Activated T-helper 17 cell treated with anti-CD3 and anti-CD28 coated beads, Interleukin-2, amount 50 U/mL, for 72 hours (primary cell): ENCODE results near the gene AJAP1. TPM values are rescaled to one million over a fixed set of nuclear protein-coding genes. Genes with fewer than 3 reads are reported as not detected.

Experiments
- ATAC-seq: fragments of 150-1000 bp; cut with Tn5 transposase; replicated peaks from 2 replicates; pipeline ENCODE4 v1.10.0; 2021; ENCODE audit warnings: mild to moderate bottlenecking, moderate library complexity
- H3K27ac Mint-ChIP-seq: one replicate; pipeline ENCODE4 v1.8.0; 2022; ENCODE audit warnings: mixed read lengths
- H3K27me3 Mint-ChIP-seq: one replicate; pipeline ENCODE4 v1.8.0; 2022; ENCODE audit warnings: mixed read lengths
- H3K36me3 Mint-ChIP-seq: one replicate; pipeline ENCODE4 v1.8.0; 2022; ENCODE audit warnings: low read depth, mild to moderate bottlenecking, mixed read lengths
- H3K4me1 Mint-ChIP-seq: one replicate; pipeline ENCODE4 v1.8.0; 2022; ENCODE audit warnings: mixed read lengths
- H3K4me3 Mint-ChIP-seq: one replicate; pipeline ENCODE4 v1.8.0; 2022; ENCODE audit warnings: mild to moderate bottlenecking, mixed read lengths
- H3K9me3 Mint-ChIP-seq: one replicate; pipeline ENCODE4 v1.8.0; 2022; ENCODE audit warnings: mixed read lengths
- total RNA-seq, 2 donors: library from RNA; stranded (reverse); gene quantifications; one replicate each; pipeline ENCODE4 v1.2.3, GENCODE V29; 2022

AJAP1 gene
- total RNA-seq, 2 donors from 2014 or later = not detected

DNA sequence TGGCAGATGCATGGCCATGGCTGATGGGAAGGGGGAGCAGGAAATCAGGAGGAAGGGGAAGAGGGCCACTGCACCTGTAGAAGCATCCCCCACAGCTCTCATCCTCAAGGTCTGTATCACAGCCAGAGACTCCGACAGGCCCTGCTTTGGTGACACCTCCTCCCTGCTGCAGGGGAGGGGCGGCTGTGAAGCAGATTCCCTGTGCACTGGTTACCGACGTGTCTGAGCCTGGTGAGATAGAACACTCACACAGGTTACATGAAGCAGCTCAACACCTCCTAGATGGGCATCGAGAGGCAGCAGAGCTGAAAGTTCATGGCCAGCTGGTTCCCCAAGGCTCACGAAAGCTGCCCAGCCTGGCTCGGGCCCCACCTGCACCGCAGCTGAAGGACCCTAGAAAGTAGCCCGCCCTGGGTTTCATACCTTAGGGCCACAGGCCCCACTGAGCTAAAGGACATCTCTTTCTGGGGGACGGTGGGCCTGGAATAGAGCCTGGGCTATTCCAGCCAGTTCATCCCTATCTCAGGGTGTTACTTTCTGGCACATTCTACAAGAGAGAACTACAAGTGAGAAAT lies 30.2 kb upstream of the AJAP1 start:
- no peak for ATAC-seq
- Mint-ChIP-seq H3K9me3 (no peaks in the 10 kb centered on the region), H3K27me3 (no peaks in the 10 kb centered on the region), H3K4me3 (no peak overlapping the region), H3K36me3 (no peaks in the 10 kb centered on the region), H3K4me1 (no peaks in the 10 kb centered on the region), H3K27ac (no peak overlapping the region)

DNA sequence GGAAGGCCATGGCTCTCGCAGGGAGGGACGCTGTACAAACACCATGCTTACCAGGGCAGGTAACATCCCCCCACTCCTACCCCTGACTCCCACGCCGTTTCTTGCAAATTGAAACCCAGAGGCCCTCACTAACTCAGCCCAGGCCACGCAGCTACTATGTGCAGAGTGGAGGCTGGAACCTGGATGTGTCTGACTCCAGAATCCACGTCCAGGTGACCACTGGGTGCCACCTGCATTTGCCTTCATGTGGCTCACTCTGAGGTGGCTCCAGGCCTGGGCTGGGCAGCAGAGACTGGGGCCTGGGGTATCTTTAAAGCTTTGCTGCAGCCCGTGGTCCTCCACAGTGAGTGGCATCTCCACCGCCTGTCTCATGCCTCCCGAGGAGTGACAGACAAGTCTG lies 29.6 kb upstream of the AJAP1 start:
- H3K4me1 Mint-ChIP-seq = no peaks in the 10 kb centered on the region
- no peaks in the 10 kb centered on the region for H3K9me3 Mint-ChIP-seq
- no peak overlapping the region for H3K4me3 Mint-ChIP-seq
- H3K36me3 Mint-ChIP-seq = no peaks in the 10 kb centered on the region
- no peak overlapping the region for H3K27ac Mint-ChIP-seq
- ATAC-seq = no peak
- no peaks in the 10 kb centered on the region for H3K27me3 Mint-ChIP-seq

DNA sequence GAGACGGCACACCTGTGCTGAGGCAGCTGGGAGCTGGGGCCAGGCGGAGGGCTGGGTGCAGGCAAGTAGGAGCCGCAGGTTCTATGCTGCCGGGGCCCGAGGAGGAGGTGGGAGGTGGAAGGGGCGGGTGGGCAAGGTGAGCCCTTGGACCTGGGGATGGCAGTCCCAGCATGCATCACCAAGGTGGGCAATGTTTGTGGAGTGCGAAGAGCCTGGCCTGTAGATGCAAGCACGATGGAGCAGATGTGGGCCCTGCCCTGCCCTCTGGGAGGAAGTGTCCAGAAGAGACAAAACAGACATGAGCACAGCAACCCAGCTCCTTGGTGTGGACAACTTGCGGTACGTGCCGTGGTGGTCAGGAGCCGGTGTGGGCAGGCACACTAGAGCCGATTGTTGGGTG lies 28.3 kb upstream of the AJAP1 start:
- no peak overlapping the region for H3K27ac Mint-ChIP-seq
- ATAC-seq = no peak
- H3K4me3 Mint-ChIP-seq = no peak overlapping the region
- no peaks in the 10 kb centered on the region for H3K4me1 Mint-ChIP-seq
- H3K9me3 Mint-ChIP-seq = no peaks in the 10 kb centered on the region
- H3K27me3 Mint-ChIP-seq = no peaks in the 10 kb centered on the region
- H3K36me3 Mint-ChIP-seq = no peaks in the 10 kb centered on the region

DNA sequence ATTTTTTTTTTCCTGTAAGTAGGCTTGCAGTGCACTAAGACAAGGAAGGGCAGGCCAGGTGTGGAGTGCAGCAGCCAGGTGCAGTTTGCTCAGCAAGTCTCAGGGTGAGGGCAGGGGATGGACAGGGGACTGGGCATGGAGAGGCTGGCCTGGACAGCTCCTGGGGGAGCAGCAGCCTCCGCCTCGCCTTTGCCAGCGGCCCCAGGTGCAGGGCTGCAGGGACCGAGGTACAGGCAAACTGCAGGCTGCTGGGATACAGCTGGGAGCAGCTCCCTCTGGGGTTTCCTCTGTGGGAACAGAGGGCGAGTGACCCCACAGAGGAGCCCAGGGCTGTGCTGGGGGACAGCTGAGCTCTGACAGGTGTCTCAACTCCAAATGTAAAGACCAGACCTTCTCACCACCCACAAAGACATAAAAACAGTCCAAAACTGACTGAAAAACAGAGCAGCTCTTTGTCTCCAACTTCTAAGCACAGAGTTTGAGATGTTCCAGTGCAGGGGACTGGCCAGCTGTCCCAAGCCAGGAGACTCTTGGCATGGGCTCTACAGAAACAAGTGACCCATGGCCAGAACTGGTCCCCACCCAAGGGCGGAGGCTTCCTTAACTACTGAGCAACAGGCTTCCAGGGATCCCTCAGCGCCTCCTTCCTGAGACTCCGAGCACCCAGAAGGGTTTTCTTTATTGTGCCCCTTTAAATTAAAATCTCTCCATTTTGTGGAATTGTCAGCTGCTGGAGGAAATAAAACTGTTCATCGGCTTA lies 27.7 kb upstream of the AJAP1 start:
- H3K9me3 Mint-ChIP-seq = no peaks in the 10 kb centered on the region
- peaks cover 1% of the 10 kb centered on the region for H3K4me1 Mint-ChIP-seq
- H3K27me3 Mint-ChIP-seq = no peaks in the 10 kb centered on the region
- H3K4me3 Mint-ChIP-seq = no peak overlapping the region
- ATAC-seq = no peak
- no peaks in the 10 kb centered on the region for H3K36me3 Mint-ChIP-seq
- H3K27ac Mint-ChIP-seq = no peak overlapping the region

DNA sequence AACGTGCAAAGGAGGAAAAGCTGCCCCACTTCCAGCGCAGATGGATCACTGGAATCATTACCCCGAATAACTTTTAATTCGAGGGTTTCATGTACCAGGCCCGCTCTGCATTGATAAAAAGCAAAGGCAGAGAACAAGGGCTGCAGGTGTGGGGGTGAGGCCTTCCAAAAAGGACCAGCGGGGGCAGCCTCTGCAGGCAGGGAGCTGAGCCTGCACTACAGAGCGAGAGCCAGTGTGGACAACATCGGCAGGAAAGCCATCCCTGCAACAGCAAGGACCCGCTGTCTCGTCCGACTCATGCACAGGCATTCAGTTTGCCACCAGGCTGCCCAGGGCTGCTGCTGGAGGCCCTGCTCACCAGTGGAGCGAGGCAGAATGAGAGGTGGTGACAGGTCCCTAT lies 27.1 kb upstream of the AJAP1 start:
- ATAC-seq = no peak
- no peaks in the 10 kb centered on the region for H3K27me3 Mint-ChIP-seq
- peaks cover 5% of the 10 kb centered on the region for H3K4me1 Mint-ChIP-seq
- no peak overlapping the region for H3K27ac Mint-ChIP-seq
- H3K4me3 Mint-ChIP-seq = no peak overlapping the region
- H3K36me3 Mint-ChIP-seq = no peaks in the 10 kb centered on the region
- no peaks in the 10 kb centered on the region for H3K9me3 Mint-ChIP-seq

DNA sequence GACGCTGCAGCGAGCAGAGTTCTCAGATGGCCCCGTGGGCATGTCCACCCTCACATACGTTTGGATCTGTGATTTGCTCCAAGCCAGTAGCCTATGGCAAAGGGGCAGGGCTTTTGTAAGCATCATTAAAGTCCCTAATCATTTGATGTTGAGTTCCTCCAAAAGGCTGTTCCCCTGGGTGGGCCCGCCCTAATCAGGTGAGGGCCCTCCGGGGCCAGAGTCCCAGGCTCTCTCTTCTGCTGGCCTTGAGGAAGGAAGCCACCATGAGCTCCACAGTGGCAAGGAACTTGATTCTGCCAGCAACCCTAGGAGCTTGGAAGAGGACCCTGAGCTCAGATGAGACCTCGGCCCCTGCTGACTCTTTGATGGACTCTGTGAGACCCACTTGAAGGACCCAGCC lies 25.4 kb upstream of the AJAP1 start:
- no peak for ATAC-seq
- Mint-ChIP-seq H3K36me3 (no peaks in the 10 kb centered on the region), H3K27ac (no peak overlapping the region), H3K9me3 (no peaks in the 10 kb centered on the region), H3K4me1 (peaks cover 5% of the 10 kb centered on the region), H3K4me3 (no peak overlapping the region), H3K27me3 (no peaks in the 10 kb centered on the region)

DNA sequence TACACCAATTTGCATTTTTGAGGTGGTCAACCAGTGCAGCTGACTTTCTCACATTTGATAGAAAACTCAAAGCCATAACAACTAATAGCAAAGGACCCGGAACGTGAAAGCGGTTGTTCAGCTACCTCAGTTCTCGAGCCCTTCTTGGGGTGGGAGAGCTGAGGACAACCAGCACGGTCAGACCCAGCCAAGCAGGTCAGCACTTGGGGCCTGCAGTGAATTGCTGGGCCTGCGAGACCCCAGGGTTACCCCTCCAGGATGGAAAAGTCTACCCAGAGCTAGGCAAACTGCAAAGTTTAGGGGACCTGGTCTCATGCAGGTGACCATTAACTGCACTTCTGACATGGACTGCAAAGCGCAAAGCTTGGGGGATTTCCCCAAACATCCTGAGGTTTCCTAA lies 23.8 kb upstream of the AJAP1 start:
- Mint-ChIP-seq H3K4me1 (peaks cover 5% of the 10 kb centered on the region), H3K27ac (no peak overlapping the region)

DNA sequence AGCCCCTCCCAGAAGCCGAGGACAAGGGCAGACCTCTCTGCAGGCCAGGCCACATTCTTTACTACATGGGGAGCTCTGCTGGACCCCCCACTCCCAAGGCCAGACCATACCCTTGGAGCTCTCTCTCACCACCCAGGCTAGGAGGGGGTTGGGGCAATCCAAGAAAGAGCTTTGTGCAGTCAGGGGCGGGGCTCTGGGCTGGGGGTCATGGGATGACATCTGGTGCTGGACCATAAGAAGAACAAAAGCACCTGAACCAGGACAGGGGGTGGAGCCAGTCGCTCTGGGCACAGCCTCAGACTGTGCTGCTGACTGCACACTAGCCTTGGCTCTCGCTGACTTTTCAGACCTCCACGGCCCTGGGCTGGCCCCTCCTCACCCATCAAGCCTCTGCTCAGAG lies 23.1 kb upstream of the AJAP1 start:
- H3K4me3 Mint-ChIP-seq = no peak overlapping the region
- no peaks in the 10 kb centered on the region for H3K9me3 Mint-ChIP-seq
- no peak overlapping the region for H3K27ac Mint-ChIP-seq
- H3K4me1 Mint-ChIP-seq = peaks cover 5% of the 10 kb centered on the region
- H3K36me3 Mint-ChIP-seq = no peaks in the 10 kb centered on the region
- ATAC-seq = no peak
- H3K27me3 Mint-ChIP-seq = peaks cover 3% of the 10 kb centered on the region

More for the DNA sequence above, 23.8 kb upstream of the AJAP1 start:
- H3K4me3 Mint-ChIP-seq = no peak overlapping the region
- ATAC-seq = no peak
- no peaks in the 10 kb centered on the region for H3K27me3 Mint-ChIP-seq
- H3K9me3 Mint-ChIP-seq = no peaks in the 10 kb centered on the region
- no peaks in the 10 kb centered on the region for H3K36me3 Mint-ChIP-seq

DNA sequence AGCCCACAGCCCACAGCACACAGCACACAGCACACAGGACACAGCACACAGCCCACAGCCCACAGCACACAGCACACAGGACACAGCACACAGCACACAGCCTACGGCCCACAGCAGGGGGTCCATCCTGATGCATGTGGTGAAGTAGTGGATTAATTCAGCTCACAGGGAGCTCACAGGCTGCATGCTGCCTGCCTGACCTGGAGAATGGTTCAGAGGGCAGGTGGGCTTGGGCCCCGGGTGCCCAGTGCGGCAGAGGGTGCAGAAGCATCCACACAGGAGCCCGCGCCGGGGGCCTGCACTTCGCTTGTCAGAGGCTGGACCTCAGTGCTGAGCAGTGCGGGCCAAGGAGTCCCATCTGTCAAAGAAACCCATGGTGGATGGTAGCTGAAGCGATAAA lies 21.1 kb upstream of the AJAP1 start:
- peaks cover 5% of the 10 kb centered on the region for H3K4me1 Mint-ChIP-seq
- no peaks in the 10 kb centered on the region for H3K9me3 Mint-ChIP-seq
- no peaks in the 10 kb centered on the region for H3K36me3 Mint-ChIP-seq
- peaks cover 8% of the 10 kb centered on the region for H3K27me3 Mint-ChIP-seq
- H3K4me3 Mint-ChIP-seq = no peak overlapping the region
- H3K27ac Mint-ChIP-seq = no peak overlapping the region
- ATAC-seq = no peak

DNA sequence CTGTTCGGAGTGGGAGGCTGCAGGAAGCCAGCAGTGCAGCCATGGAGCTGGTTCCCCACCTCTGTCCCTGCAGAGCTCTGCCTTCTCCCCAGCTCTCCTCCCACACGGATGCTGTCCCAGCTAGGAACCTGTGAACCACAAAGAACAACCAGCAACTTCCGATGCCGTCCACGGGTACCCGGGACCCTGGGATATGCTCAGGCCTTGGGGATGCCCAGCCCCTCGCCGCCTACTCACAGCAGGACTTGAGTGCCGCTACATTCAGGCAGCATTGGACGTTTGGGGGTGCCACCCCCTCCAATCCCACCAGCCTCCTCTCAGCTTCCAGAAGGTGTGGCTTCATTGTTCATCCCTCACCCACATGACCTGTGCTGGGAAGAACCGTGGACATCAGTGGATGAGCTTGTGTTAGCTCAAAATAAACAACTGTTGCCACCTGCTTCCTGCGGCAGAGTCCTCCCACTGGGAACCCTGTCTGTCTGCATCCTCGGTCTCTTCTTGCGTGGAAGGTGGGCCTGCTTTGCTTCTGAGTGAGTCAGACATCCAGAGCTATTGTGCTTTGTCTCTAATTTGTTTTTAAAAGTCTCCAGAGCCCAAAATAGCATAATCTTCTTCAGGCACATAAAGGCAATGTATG lies 20.1 kb upstream of the AJAP1 start:
- Mint-ChIP-seq H3K27me3 (peaks cover 10% of the 10 kb centered on the region), H3K4me3 (no peak overlapping the region), H3K36me3 (no peaks in the 10 kb centered on the region), H3K27ac (no peak overlapping the region), H3K4me1 (peaks cover 5% of the 10 kb centered on the region), H3K9me3 (no peaks in the 10 kb centered on the region)
- ATAC-seq = no peak

DNA sequence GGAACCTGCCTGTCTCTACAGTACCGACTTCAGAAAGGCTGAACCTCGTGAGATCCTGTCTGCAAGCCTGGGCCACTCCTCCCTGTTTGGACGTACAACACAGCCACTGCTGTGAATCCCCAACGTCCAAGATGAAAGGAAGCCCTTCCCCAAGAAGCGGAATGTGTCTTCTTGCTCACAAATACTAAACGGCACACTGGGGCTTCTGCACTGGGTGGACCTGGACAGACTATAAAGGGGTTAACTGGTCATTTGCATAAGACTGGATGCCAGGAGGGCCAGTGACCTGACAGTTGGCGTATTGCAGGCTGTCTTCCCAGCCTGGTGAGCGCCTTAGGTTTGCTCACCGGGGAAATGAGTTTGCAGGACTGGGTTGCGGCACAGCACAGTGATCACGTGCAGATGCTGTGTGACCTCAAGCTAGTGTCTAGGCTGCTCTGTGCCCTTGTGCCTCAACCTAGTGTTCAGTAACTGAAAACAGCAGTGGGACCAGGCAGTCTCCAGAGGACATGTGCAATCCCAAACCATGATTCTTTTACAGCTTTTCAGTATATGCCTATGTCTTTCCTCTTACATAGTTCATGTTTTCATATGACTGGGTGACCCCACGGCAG lies 19.5 kb upstream of the AJAP1 start:
- Mint-ChIP-seq H3K4me3 (no peak overlapping the region), H3K9me3 (no peaks in the 10 kb centered on the region), H3K4me1 (peaks cover 5% of the 10 kb centered on the region), H3K27me3 (peaks cover 11% of the 10 kb centered on the region), H3K27ac (no peak overlapping the region), H3K36me3 (no peaks in the 10 kb centered on the region)
- no peak for ATAC-seq

DNA sequence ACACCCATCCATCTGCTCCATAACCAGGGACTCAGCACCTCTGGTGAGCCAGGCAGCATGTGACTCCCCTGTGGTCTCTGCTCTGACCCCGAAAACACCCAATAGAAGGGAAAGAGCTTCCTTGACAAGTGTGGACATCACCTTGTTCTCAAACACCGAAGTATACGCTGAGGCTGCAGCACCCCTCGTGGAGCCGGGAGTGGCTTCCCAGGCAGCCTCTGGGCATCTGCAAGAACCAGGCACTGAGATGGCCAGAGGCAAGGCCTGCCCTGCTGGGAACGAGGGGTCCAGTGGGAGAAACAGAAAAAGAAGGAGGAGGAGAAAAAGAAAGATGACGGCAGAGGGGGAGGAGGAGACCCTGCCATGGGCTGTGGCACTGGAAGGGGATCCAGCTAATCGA lies 18.2 kb upstream of the AJAP1 start:
- Mint-ChIP-seq H3K27me3 (peaks cover 19% of the 10 kb centered on the region), H3K4me3 (no peak overlapping the region), H3K9me3 (no peaks in the 10 kb centered on the region), H3K4me1 (peaks cover 5% of the 10 kb centered on the region), H3K36me3 (no peaks in the 10 kb centered on the region), H3K27ac (no peak overlapping the region)
- ATAC-seq = no peak

DNA sequence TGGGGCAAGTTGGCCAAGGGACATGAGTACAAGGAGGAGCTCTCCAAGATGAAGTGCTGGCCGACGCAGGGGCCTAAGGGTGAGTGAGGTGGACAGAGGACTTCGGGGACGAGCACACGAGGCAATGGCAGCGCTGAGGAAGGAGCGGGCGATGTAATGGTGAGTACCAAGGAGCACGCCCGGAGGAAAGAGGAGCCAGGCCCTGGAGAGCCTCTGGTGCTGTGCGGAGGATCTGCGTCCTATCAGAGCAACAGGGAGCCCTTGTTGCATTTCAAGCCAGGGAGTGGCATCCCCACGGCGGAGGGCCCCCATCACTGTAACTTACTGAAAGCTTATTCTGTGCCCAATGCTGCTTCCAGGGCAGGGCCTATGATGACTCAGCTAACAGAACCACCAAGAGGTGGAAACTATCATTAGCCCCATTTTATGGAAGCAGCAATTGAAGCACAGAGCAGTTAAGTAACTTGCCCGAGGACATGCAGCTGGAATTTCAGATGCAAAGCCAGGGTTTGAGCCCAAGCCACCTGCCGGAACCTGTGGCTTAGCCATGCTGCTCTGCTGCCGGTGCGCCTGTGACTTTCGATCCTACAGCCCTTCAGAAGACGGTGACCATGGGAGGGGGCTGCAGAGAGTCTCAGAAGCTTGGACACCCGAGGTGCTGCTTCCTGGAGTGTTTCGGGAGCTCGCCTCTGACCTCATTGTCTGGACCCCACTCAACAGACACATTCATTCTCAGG lies 17.6 kb upstream of the AJAP1 start:
- peaks cover 19% of the 10 kb centered on the region for H3K27me3 Mint-ChIP-seq
- peaks cover 3% of the 10 kb centered on the region for H3K4me1 Mint-ChIP-seq
- no peak for ATAC-seq
- H3K36me3 Mint-ChIP-seq = no peaks in the 10 kb centered on the region
- no peak overlapping the region for H3K4me3 Mint-ChIP-seq
- no peak overlapping the region for H3K27ac Mint-ChIP-seq
- no peaks in the 10 kb centered on the region for H3K9me3 Mint-ChIP-seq

DNA sequence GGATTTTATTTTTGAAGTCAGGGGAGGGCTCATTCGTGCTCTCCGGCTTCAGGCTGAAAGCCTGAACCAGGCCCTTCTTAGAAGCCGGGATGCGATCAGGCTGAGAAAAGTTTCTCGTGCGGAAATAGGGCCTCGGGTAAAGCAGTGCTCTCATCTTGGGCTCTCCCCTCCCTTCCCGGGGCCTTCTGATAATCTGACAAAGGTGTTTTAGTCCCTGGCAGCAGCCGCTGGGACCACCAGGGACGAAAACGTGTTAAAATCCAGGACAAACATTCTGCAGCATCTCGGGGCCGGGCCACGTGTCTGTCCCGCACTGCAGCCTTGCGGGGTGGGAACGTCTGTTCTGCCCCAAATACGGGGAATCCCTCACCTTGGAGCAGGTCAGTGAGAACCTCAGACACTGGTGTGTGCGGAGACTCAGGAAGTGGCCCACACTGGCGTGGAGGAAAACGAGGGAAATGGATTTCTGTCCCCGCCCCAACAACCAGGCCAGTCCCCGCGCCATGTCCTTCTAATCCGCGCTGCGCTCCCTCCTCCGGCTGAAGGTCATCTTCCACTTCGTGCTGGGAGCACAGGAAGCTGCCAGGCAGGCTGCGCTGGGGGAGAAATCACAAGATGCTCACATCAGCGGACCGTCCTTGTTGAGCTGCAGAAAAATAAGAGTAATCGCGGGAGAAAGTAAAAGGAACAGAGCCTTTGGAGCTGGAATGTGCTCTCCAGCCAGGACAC lies 16.6 kb upstream of the AJAP1 start:
- no peak for ATAC-seq
- no peaks in the 10 kb centered on the region for H3K4me1 Mint-ChIP-seq
- no peaks in the 10 kb centered on the region for H3K36me3 Mint-ChIP-seq
- H3K27ac Mint-ChIP-seq = no peak overlapping the region
- H3K4me3 Mint-ChIP-seq = no peak overlapping the region
- no peaks in the 10 kb centered on the region for H3K9me3 Mint-ChIP-seq
- H3K27me3 Mint-ChIP-seq = peaks cover 27% of the 10 kb centered on the region
